ENCODE measurements around the gene EGFR.

EGFR gene

GRCh38 chr7:55061726-55062499 is 43.1 kb downstream of the EGFR start:
- Histone ChIP-seq H4K20me1 (ENCODE audit: low read depth, low read length) (no peaks in the 10 kb centered on the region), H3K4me3 (ENCODE audit: insufficient read depth, low read length, poor library complexity, severe bottlenecking) (no peak overlapping the region), H3K27me3 (ENCODE audit: low read length) (no peaks in the 10 kb centered on the region), H3K9ac (ENCODE audit: low read length) (no peak overlapping the region), H3K9me3 (ENCODE audit: insufficient read depth, low read length) (no peaks in the 10 kb centered on the region), H2AFZ (ENCODE audit: low read depth, low read length, severe bottlenecking) (no peak overlapping the region), H3F3A (ENCODE audit: insufficient read depth) (no peaks in the 10 kb centered on the region), H3K36me3 (ENCODE audit: low read length) (no peaks in the 10 kb centered on the region), H3K27ac (ENCODE audit: low read depth, low read length) (no peak overlapping the region), H3K79me2 (ENCODE audit: insufficient read depth, low read length) (no peaks in the 10 kb centered on the region), H3K4me2 (ENCODE audit: low read depth, low read length, poor library complexity, severe bottlenecking) (no peak overlapping the region), H3K9me2 (replicated peaks; ENCODE audit: insufficient read depth, low read length) (no peaks in the 10 kb centered on the region)
- TF ChIP-seq EZH2phosphoT487 (conservative IDR thresholded peaks at IDR 0.05; ENCODE audit: low read length) (no peak), CTCF (IDR thresholded peaks at IDR 0.05; ENCODE audit: insufficient read depth, low read length, poor library complexity, severe bottlenecking) (no peak)

GRCh38 chr7:55063061-55063460 is 44.2 kb downstream of the EGFR start:
- Histone ChIP-seq H3K79me2 (ENCODE audit: insufficient read depth, low read length) (no peaks in the 10 kb centered on the region), H3K4me2 (ENCODE audit: low read depth, low read length, poor library complexity, severe bottlenecking) (no peak overlapping the region), H3K27ac (ENCODE audit: low read depth, low read length) (no peak overlapping the region)

GRCh38 chr7:55063633-55064032 is 44.8 kb downstream of the EGFR start:
- no peak overlapping the region for H2AFZ ChIP-seq (ENCODE audit: low read depth, low read length, severe bottlenecking)
- H4K20me1 ChIP-seq (ENCODE audit: low read depth, low read length): no peaks in the 10 kb centered on the region
- H3K4me3 ChIP-seq (ENCODE audit: insufficient read depth, low read length, poor library complexity, severe bottlenecking): no peak overlapping the region
- H3K9ac ChIP-seq (ENCODE audit: low read length): no peak overlapping the region
- no peak for TF ChIP-seq CTCF (IDR thresholded peaks at IDR 0.05; ENCODE audit: insufficient read depth, low read length, poor library complexity, severe bottlenecking)
- H3K79me2 ChIP-seq (ENCODE audit: insufficient read depth, low read length): no peaks in the 10 kb centered on the region
- no peaks in the 10 kb centered on the region for H3K9me3 ChIP-seq (ENCODE audit: insufficient read depth, low read length)
- H3K27ac ChIP-seq (ENCODE audit: low read depth, low read length): no peak overlapping the region
- H3K4me2 ChIP-seq (ENCODE audit: low read depth, low read length, poor library complexity, severe bottlenecking): no peak overlapping the region
- H3F3A ChIP-seq (ENCODE audit: insufficient read depth): no peaks in the 10 kb centered on the region
- H3K36me3 ChIP-seq (ENCODE audit: low read length): no peaks in the 10 kb centered on the region
- no peaks in the 10 kb centered on the region for H3K9me2 ChIP-seq (replicated peaks; ENCODE audit: insufficient read depth, low read length)
- H3K27me3 ChIP-seq (ENCODE audit: low read length): no peaks in the 10 kb centered on the region

More at GRCh38 chr7:55063061-55063460, 44.2 kb downstream of the EGFR start:
- H3F3A ChIP-seq (ENCODE audit: insufficient read depth): no peaks in the 10 kb centered on the region
- TF ChIP-seq EZH2phosphoT487 (conservative IDR thresholded peaks at IDR 0.05; ENCODE audit: low read length) (no peak), CTCF (IDR thresholded peaks at IDR 0.05; ENCODE audit: insufficient read depth, low read length, poor library complexity, severe bottlenecking) (no peak)
- no peaks in the 10 kb centered on the region for H3K36me3 ChIP-seq (ENCODE audit: low read length)
- H3K9me3 ChIP-seq (ENCODE audit: insufficient read depth, low read length): no peaks in the 10 kb centered on the region
- H2AFZ ChIP-seq (ENCODE audit: low read depth, low read length, severe bottlenecking): no peak overlapping the region
- no peaks in the 10 kb centered on the region for H3K27me3 ChIP-seq (ENCODE audit: low read length)
- H3K9me2 ChIP-seq (replicated peaks; ENCODE audit: insufficient read depth, low read length): no peaks in the 10 kb centered on the region
- H3K4me3 ChIP-seq (ENCODE audit: insufficient read depth, low read length, poor library complexity, severe bottlenecking): no peak overlapping the region
- H3K9ac ChIP-seq (ENCODE audit: low read length): no peak overlapping the region
- H4K20me1 ChIP-seq (ENCODE audit: low read depth, low read length): no peaks in the 10 kb centered on the region
